ENCODE measurements around the gene UBB. TPM values are rescaled to one million over a fixed set of nuclear protein-coding genes. Genes with fewer than 3 reads are reported as not detected.
"Not testable (repeated sequence)": the region's sequence is repeated elsewhere in the genome, so short reads cannot be mapped to it uniquely, and the experiment has no call there.

Gene UBB
- total and polyA plus RNA-seq, 8 donors = 1,151 to 2,150 (median 1,688) TPM

DNA sequence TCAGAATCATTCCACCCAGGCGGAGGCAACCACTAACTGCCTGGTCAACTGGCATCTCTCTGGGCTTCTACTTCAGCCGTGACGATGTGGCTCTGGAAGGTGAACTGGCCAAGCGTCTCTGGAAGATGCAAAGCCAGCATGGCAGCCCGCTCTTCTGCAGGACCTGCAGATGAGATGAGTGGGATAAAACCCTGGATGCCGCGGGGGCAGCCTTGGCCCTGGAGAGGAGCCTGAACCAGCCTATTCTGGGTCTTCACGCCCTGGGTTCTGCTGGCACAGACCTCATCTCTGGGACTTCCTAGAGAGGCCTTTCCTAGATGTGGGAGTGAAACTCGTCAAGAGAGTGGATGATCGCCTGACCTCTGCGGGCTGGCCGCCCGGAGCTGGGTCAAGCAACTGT lies 10.6 kb downstream of the UBB start:
- Histone ChIP-seq H3K4me1 (peaks cover 3 to 4% of the 10 kb centered on the region in 2 donors), H3K4me3 (no peak overlapping the region), H3K27ac (no peak overlapping the region), H3K27me3 (no peaks in the 10 kb centered on the region), H3K9me3 (no peaks in the 10 kb centered on the region), H3K36me3 (no peaks in the 10 kb centered on the region)
- DNase-seq = no peak
- intact Hi-C loops (cut with DNase I) = no loop called here
- ATAC-seq = no peak
- no peak for TF ChIP-seq CTCF (IDR thresholded peaks at IDR 0.05)

- H3K9me3 ChIP-seq; DNase-seq; H3K4me1 ChIP-seq; H3K36me3 ChIP-seq; ATAC-seq; intact Hi-C loops (cut with DNase I); H3K4me3 ChIP-seq; H3K27me3 ChIP-seq; H3K27ac ChIP-seq: not testable (repeated sequence)
These were observed 11.6 kb downstream of the UBB start for GRCh38 chr17:16392491-16392890.

DNA sequence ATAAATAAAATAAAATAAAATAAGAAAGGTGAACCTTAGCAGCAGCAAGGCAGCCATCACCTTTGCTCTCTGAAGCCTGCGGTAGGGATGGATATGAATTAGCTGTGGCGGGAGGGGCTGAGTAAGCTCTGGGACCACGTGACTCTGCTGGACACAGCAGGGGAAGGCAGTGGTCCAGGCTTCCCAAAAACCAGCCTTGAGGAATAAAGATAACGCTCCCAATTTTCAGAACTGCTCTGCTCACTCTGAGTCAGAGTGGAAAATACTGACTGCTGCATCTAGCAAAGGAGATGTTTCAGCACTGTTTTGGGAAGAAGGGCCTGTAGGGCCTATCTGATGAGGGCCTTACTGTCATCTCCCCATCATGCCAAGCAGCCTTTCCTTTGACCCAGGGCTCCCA lies 15.0 kb downstream of the UBB start:
- H3K4me3 ChIP-seq; H3K9me3 ChIP-seq; H3K36me3 ChIP-seq; intact Hi-C loops (cut with DNase I); DNase-seq; H3K4me1 ChIP-seq; H3K27me3 ChIP-seq: not testable (repeated sequence)
- peak overlapping the region in 1 of 2 donors; percentile 69 for H3K27ac ChIP-seq
- peak; percentile 83 for ATAC-seq

GRCh38 chr17:16396693-16397092 lies 15.8 kb downstream of the UBB start:
- H3K27ac ChIP-seq = peak overlapping the region; percentile 0 to 69
- intact Hi-C loops (cut with DNase I); H3K4me3 ChIP-seq; H3K4me1 ChIP-seq; H3K9me3 ChIP-seq; H3K36me3 ChIP-seq; ATAC-seq; H3K27me3 ChIP-seq; DNase-seq: not testable (repeated sequence)

- no peak for TF ChIP-seq CTCF (IDR thresholded peaks at IDR 0.05)
- Histone ChIP-seq H3K36me3 (no peaks in the 10 kb centered on the region), H3K27me3 (no peaks in the 10 kb centered on the region), H3K4me1 (no peaks in the 10 kb centered on the region), H3K4me3 (no peak overlapping the region), H3K9me3 (no peaks in the 10 kb centered on the region), H3K27ac (no peak overlapping the region)
- intact Hi-C loops (cut with DNase I) = no loop called here
- DNase-seq (no peak), ATAC-seq (no peak)
These were observed 17.7 kb downstream of the UBB start for GRCh38 chr17:16398270-16399267.

DNA sequence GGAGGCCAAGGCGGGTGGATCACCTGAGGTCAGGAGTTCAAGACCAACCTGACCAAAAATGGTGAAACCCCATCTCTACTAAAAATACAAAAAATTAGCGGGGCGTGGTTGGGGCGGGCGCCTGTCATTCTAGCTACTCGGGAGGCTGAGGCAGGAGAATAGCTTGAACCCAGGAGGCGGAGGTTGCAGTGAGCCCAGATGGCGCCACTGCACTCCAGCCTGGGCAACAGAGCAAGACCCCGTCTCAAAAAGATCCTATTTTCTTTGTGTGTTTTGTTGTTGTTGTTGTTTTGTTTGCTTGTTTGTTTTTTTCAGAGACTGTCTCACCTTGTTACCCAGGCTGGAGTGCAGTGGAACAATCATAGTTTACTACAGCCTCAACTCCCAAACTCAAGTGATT lies 23.0 kb downstream of the UBB start:
- H3K9me3 ChIP-seq; H3K27ac ChIP-seq; H3K4me3 ChIP-seq; DNase-seq; intact Hi-C loops (cut with DNase I); ATAC-seq; H3K36me3 ChIP-seq: not testable (repeated sequence)
- H3K4me1 ChIP-seq = peaks cover 0 to 20% of the 10 kb centered on the region in 2 donors
- H3K27me3 ChIP-seq = peaks cover 0 to 30% of the 10 kb centered on the region in 2 donors

GRCh38 chr17:16406742-16407674 lies 26.1 kb downstream of the UBB start:
- Histone ChIP-seq H3K27ac (peak overlapping the region; percentile 70 to 76), H3K27me3 (peaks cover 0 to 30% of the 10 kb centered on the region in 2 donors), H3K9me3 (no peaks in the 10 kb centered on the region), H3K4me1 (peaks cover 0 to 20% of the 10 kb centered on the region in 2 donors), H3K4me3 (peak overlapping the region; percentile 31 to 45), H3K36me3 (no peaks in the 10 kb centered on the region)
- peak; percentile 60 for ATAC-seq
- peak in 3 of 4 donors; percentile 56 to 82 (median 77) for DNase-seq
- intact Hi-C loops (cut with DNase I) = no loop called here
- no peak for TF ChIP-seq CTCF (IDR thresholded peaks at IDR 0.05)

Data from left lung (tissue), 10 donors.